ENCODE measurements around the gene THEM4. TPM values are rescaled to one million over a fixed set of nuclear protein-coding genes. Genes with fewer than 3 reads are reported as not detected.

Gene THEM4
- total and polyA plus RNA-seq, 2 of the 8 experiments (the other 6 are each of a cell fraction or from before 2014, with no cell fraction given), result 9.9 to 11.2 TPM

GRCh38 chr1:151887028-151887427, 22.3 kb downstream of the THEM4 start:
- no peak for DNase-seq (ENCODE audit: low read depth in 1 of 2, low spot score in 2 of 2)
- no peaks in the 10 kb centered on the region for H4K20me1 ChIP-seq (replicated peaks in 1 of 2; ENCODE audit: control insufficient read depth in 1 of 2, insufficient read depth in 2 of 2, low read length in 2 of 2)
- no peak overlapping the region for H3K18ac ChIP-seq (ENCODE audit: extremely low read depth, low read length)
- H3K4ac ChIP-seq (replicated peaks; ENCODE audit: insufficient read length, low read depth, low read length), result no peak overlapping the region
- H2BK5ac ChIP-seq (ENCODE audit: low read depth, low read length), result no peak overlapping the region
- no peak overlapping the region for H3K4me3 ChIP-seq (ENCODE audit: extremely low read depth in 1 of 4, insufficient read depth in 2 of 4, low read depth in 3 of 4, low read length in 4 of 4)
- H3K27ac ChIP-seq (ENCODE audit: low read depth, low read length), result no peak overlapping the region
- no peak overlapping the region for H3K56ac ChIP-seq (replicated peaks; ENCODE audit: insufficient read length, low read depth, low read length)
- H3K23me2 ChIP-seq (ENCODE audit: low read depth, low read length), result no peaks in the 10 kb centered on the region
- H2BK120ac ChIP-seq (replicated peaks; ENCODE audit: low read depth, low read length), result no peak overlapping the region
- no peak overlapping the region for H2BK20ac ChIP-seq (ENCODE audit: low read length)
- no peak overlapping the region for H3K9ac ChIP-seq (replicated peaks in 1 of 4; ENCODE audit: extremely low read depth in 1 of 4, low read depth in 3 of 4, low read length in 3 of 4)
- H2BK12ac ChIP-seq (ENCODE audit: low read depth, low read length), result no peak overlapping the region
- H3K27me3 ChIP-seq (replicated peaks in 1 of 4; ENCODE audit: control insufficient read depth in 3 of 4, extremely low read depth in 1 of 4, insufficient read depth in 3 of 4, low read length in 3 of 4), result no peaks in the 10 kb centered on the region
- H3K79me1 ChIP-seq (ENCODE audit: low read depth, low read length), result no peaks in the 10 kb centered on the region
- no peak for FAIRE-seq
- no peak overlapping the region for H2AK5ac ChIP-seq (ENCODE audit: low read depth, low read length)
- H2BK15ac ChIP-seq (ENCODE audit: low read length), result no peak overlapping the region
- no peak overlapping the region for H4K5ac ChIP-seq (ENCODE audit: insufficient read length, low read depth, low read length)
- H3K36me3 ChIP-seq (ENCODE audit: control insufficient read depth in 2 of 4, insufficient read depth in 4 of 4, low read length in 3 of 4), result peaks cover 0 to 10% (median 1%) of the 10 kb centered on the region in 4 experiments; a peak in 2 of 8 replicates
- H2AFZ ChIP-seq (ENCODE audit: low read length), result no peak overlapping the region
- no peak overlapping the region for H3K14ac ChIP-seq (ENCODE audit: insufficient read length)
- H4K91ac ChIP-seq (replicated peaks; ENCODE audit: insufficient read length, low read length), result no peak overlapping the region
- CTCF ChIA-PET (ENCODE audit: partially characterized antibody), result interaction anchor here (0.6 to 4.6 kb wide), 6 partner anchors 11 to 115 kb away, joined by 3 to 55 read pairs (median 4); no protein-coding TSS in a partner anchor
- 0 out of 4 replicates have a peak, but pooled peaks cover 0 to 5% of the 10 kb centered on the region in 2 experiments for H3K9me3 ChIP-seq (ENCODE audit: insufficient read depth in 2 of 2, low read depth in 1 of 2, low read length in 1 of 2)
- no peak overlapping the region for H4K8ac ChIP-seq (ENCODE audit: extremely low read depth, insufficient read depth, low read length)
- H3K4me2 ChIP-seq (ENCODE audit: insufficient read depth in 1 of 2, low read depth in 2 of 2, low read length in 2 of 2), result no peak overlapping the region
- no peak overlapping the region for H3K23ac ChIP-seq (ENCODE audit: insufficient read length)
- no peaks in the 10 kb centered on the region for H3K79me2 ChIP-seq (ENCODE audit: control insufficient read depth in 1 of 2, insufficient read depth in 2 of 2, low read length in 2 of 2)
- POLR2A ChIA-PET (ENCODE audit: partially characterized antibody), result no interaction called here
- WGBS, 2 experiments (ENCODE audit: extremely low coverage in 1 of 2, insufficient coverage in 1 of 2, insufficient read length in 1 of 2, insufficient replicate concordance in 2 of 2, low coverage in 1 of 2, low lambda C conversion rate in 2 of 2, missing lambda C conversion rate in 1 of 2), result 92% methylated on average over 1 of the region's 1 CpG; no CpG with 5 or more reads in 1 of the 2 experiments
- no peaks in the 10 kb centered on the region for H3K4me1 ChIP-seq (replicated peaks in 1 of 4; ENCODE audit: control insufficient read depth in 3 of 4, insufficient read depth in 4 of 4, low read length in 3 of 4)
- TF ChIP-seq NANOG (IDR thresholded peaks at IDR 0.05; ENCODE audit: insufficient read depth, low read depth, low read length, poor library complexity, severe bottlenecking) (no peak), RFX5 (IDR thresholded peaks at IDR 0.05; ENCODE audit: borderline replicate concordance, low read depth, low read length) (no peak), KDM5A (IDR thresholded peaks at IDR 0.05; ENCODE audit: low read length) (no peak), JUND (IDR thresholded peaks at IDR 0.05; ENCODE audit: low read length) (no peak), CTCF (IDR thresholded peaks at IDR 0.05; ENCODE audit: control extremely low read depth in 1 of 3, insufficient read depth in 1 of 3, low read depth in 1 of 3, low read length in 3 of 3) (no peak), ZNF274 (IDR thresholded peaks at IDR 0.05; ENCODE audit: borderline replicate concordance, extremely low read depth, low read length) (no peak), FOSL1 (IDR thresholded peaks at IDR 0.05; ENCODE audit: insufficient read depth, low read depth, low read length) (no peak), SIRT6 (IDR thresholded peaks at IDR 0.05; ENCODE audit: low read length) (no peak), ATF2 (IDR thresholded peaks at IDR 0.05; ENCODE audit: low read length) (no peak), BACH1 (IDR thresholded peaks at IDR 0.05; ENCODE audit: low read length) (no peak)
